Heart left ventricle (tissue), 13 donors: ENCODE measurements around the gene FSTL5.

Experiments
- CTCF ChIP-seq, 12 donors: fragments of 200-600 bp; sonication (generic) in 4 of 12; IDR thresholded peaks; one replicate each; pipeline versions ENCODE4 v1.5.0 to v1.8.0; 2018 to 2022; ENCODE audit warnings: antibody characterized with exemption in 12 of 12, mild to moderate bottlenecking in 5 of 12
- POLR2A ChIP-seq, 2 donors: fragments of 450-650 bp; IDR thresholded peaks; one replicate each; pipeline ENCODE4 v1.6.1; 2017; ENCODE audit warnings: antibody characterized with exemption in 2 of 2, mild to moderate bottlenecking in 2 of 2, moderate library complexity in 2 of 2
- donor health status: ischemic (EF 13 %, LVEDD 7.1; RV severe dilation, severe dysfunction).
- donor health status: DM: no; HTN: yes; CAD: no.
- donor health status: DM: no; HTN: no; CAD: no.
- donor health status: ischemic (EF 25% LVEDD 6.9; RV normal size, moderate dysfunction).
- donor health status: ischemic (EF 25% LVEDD 5.7; RV mildly dilated, moderate dysfunction).
- donor health status: ischemic (EF 35%, LVEDD 5.7; RV mildly dilated, moderate dysfunction).
- donor health status: nonischemic (EF 11% LVEDD 7.7; RV severe dilation, severe dysfunction).
- donor health status: DM: yes; HTN: yes; CAD: no.
- donor health status: PGD.
- donor health status: ischemic (EF 29% LVEDD 5.4; RV normal size, mild dysfunction).
- donor health status: nonischemic (EF 23%, LVEDD 6.1; RV moderate dilation, normal function).

- no peak for TF ChIP-seq CTCF (IDR thresholded peaks at IDR 0.05)
- TF ChIP-seq POLR2A (IDR thresholded peaks at IDR 0.05) = no peak
These were observed 37.9 kb upstream of the FSTL5 start for GRCh38 chr4:162201673-162202072.
